HG02759 (cell line): ENCODE results near the gene DCP1A.

Experiments
- ATAC-seq: cut with Tn5 transposase; IDR thresholded peaks from one replicate; pipeline ENCODE4 v1.9.1; 2021; ENCODE audit warnings: mild to moderate bottlenecking, moderate library complexity; ENCODE audit not compliant: unreplicated experiment

Gene DCP1A

DNA sequence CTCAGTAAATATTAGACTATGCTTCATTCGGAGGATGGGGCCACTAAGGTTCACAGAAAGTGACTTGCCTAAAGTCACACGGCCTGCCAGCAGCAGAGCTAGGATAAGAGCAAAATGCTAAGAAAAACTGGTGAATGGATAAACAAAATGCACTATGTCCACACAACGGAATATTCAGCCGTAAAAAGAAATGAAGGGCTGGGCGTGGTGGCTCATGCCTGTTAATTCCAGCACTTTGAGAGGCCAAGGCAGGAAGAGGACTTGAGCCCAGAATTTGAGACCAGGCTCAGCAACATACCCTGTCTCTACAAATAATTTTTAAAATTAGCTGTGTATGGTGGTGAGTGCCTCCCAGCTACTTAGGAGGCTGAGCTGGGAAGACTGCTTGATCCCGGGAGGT lies 99.2 kb downstream of the DCP1A start:
- ATAC-seq: no peak

DNA sequence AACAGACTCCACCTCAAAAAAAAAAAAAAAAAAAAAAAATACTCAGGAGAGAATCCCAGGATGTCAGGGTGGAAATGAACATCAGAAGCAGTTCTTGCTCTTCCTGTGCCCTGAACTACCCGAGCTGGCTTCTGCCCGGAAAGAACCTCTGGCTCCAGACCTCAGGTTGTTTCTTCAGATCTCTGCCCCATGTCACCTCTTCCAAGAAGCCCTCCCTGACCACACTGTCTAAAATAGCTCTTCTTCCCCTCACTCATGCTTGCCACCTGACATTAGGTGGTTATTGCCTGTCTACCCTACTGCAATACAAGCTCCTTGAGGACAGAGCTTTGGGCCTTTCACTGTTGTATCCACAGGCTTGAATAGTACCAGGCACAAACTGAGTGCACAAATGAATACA lies 99.7 kb downstream of the DCP1A start:
- ATAC-seq: no peak

GRCh38 chr3:53244271-53244670 lies 103.1 kb downstream of the DCP1A start:
- no peak for ATAC-seq

DNA sequence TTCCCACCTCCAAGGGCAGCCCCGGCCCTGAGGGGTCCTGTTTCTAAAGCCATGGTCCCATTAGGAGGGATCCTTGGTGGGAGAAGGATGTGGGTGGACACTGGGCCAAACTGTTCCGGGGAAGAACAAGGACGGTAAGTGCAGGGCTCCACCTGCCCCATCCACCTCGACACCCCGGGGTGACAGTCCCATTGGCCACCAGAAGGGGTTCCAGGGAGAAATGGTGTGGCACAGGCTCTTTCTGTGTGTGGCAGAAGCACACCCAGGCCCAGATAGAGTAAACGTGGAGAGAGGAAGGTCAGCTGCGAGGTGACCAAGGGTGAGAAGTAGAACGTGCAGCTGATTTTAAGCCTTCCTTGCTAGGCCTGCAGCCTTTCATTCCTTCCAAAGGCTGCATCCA lies 103.6 kb downstream of the DCP1A start:
- no peak for ATAC-seq

- no peak for ATAC-seq
Measured at GRCh38 chr3:53243165-53243564, 104.2 kb downstream of the DCP1A start.

DNA sequence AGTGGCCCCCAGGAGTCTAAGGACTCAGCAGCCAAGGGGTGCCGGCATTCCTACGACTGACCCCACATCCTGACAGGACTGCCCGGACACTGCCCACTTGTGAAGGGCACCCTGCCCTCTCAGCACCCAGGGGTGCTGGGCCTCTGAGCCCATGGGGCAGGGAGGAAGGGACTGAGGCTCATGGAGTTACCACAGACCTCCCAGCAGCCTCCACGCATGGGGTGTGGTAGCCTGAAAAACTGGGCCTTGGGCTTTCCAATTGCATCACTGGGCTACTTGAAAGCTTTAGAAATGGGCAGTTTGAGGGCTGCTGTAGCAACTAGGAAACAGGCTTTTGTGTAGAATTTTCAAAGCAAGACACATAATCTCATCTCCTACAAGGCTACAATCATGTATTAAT lies 104.7 kb downstream of the DCP1A start:
- no peak for ATAC-seq

- ATAC-seq: no peak
Measured at GRCh38 chr3:53242155-53242554, 105.2 kb downstream of the DCP1A start.

GRCh38 chr3:53240989-53241972 lies 106.1 kb downstream of the DCP1A start:
- ATAC-seq: no peak

- ATAC-seq: no peak
Measured at GRCh38 chr3:53239800-53240199, 107.5 kb downstream of the DCP1A start.

GRCh38 chr3:53238886-53239285 lies 108.5 kb downstream of the DCP1A start:
- ATAC-seq: no peak

DNA sequence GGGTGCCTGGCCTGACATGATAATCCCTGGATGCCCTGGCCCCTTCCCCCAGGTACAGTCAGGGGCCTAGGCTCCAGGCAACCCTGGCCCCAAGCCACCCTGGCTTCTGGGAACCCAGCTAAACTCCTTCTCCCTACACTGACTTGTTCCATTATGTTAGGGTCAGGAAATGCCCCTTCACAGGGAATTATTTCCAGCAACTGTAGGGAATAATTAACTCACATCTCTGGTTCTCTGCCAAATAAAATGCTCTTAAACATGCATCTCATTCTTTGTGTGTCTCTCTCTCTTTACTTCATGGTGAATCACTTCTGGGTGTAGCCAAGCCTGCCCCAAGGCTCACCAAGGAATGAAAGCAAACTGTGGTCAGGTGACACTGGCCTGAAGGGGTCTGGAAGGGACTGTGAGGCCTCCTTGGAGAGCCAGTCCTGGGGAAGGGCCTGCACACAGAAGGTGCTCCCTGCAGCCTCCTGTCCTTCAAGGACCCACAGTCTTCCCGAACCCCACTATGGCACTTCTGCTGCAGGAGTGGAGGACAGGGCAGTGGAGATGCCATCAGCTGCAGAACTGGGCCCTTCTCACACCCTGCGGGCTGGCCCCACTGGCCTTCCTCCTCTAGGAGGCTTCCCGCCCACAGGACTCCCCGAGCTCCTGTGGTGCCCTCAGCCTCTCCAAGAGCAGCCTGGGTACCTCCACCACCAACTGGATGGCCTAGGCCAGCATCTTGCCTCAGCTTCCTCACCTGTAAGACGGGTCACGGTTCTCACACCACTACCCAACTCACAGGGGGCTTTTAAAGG lies 109.1 kb downstream of the DCP1A start:
- ATAC-seq: no peak

DNA sequence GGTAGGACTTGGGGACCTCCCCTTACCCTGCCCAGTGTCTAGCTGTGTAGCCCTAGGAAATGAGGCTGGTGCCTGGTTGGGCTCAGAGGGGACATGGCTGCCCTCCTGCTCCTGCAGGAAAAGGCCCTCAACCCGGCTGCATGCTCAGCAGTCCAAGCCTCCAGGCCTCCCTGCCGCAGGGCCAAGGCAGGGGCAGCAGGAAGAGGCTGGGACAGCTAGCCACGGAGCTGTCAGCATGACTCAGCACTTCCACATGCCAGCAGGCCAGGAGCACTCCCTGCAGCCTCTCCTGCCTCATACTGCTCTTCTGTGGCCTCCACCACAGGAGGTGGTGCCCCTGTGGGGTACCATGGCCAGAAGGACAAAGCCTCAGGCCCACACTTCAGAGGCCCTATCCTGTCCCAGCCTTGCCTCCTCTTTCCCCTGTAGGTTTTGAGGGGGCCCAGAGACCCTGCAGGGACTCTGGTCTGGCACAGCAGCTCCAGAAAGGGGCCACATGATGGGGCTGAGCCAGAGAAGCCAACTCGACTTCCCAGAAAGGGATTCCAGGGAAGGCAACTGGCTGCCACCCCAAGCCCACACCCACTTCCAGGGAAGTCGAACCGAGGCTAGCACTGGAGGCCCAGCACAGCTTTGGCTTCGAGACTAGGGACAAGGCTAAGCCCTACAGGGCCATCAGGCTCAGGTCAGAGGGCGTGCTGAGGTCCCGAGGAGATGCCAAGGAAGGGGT lies 111.1 kb downstream of the DCP1A start:
- ATAC-seq: no peak

DNA sequence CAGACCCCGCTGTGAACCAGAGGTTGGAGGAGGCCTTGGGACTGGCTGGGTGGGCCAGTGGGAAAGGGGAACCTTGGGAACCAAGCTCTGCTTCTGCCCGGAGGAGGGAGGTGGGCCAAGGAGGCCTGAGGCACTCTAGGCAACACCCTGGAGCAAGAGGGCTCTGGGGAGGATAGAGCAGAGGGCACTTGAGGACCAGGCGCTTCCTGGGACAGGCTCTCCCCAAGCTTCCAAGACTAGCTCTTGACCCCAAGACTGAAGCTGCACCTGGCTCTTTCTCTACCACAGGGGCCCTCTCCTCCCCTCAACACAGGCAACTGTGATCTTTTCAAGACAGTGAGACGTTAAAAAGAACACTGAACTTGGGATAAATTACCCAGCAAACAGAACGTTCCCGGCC lies 111.8 kb downstream of the DCP1A start:
- no peak for ATAC-seq

DNA sequence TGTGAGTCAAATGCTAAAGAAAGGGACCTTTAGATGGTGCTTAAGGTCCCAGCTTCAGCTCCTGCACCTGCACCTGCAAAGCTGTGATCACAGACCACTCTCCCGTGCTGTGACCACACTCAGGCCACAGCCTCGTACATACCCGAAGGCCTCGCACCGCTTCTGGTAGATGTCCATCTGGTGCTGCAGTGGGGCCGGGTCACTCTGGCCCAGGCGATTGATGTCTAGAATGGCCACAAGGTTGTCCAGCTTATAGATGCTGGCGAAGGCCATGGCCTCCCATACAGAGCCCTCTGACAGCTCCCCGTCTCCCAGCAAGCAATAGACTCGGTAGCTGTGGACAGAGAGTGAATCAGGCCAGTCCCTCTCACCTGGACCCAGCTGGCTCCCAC lies 112.5 kb downstream of the DCP1A start:
- ATAC-seq: no peak

GRCh38 chr3:53234130-53234840 lies 113.1 kb downstream of the DCP1A start:
- ATAC-seq: no peak
